ENCODE results near the gene ITGB7. TPM values are rescaled to one million over a fixed set of nuclear protein-coding genes. Genes with fewer than 3 reads are reported as not detected.
A peak's percentile ranks its signal among the peaks of the same experiment; 100 is the strongest.

Gene ITGB7
- total RNA-seq, 2 experiments from 2014 or later: 121 to 137 TPM

GRCh38 chr12:53191885-53192530 lies 15.0 kb downstream of the ITGB7 start:
- no peak for TF ChIP-seq CTCF (IDR thresholded peaks at IDR 0.05)
- H3K4me3 Mint-ChIP-seq: no peak overlapping the region
- H3K27me3 Mint-ChIP-seq: no peaks in the 10 kb centered on the region
- H3K4me1 Mint-ChIP-seq (ENCODE audit: low read depth): peaks cover 17% of the 10 kb centered on the region
- no peak for DNase-seq
- no peak for ATAC-seq
- no peaks in the 10 kb centered on the region for H3K9me3 Mint-ChIP-seq
- H3K36me3 Mint-ChIP-seq (ENCODE audit: low read depth): peaks cover 49% of the 10 kb centered on the region
- ChIA-PET POLR2A (interaction anchor here (1.3 to 5.2 kb wide), 3 partner anchors 10 to 76 kb away, joined by 5 to 40 read pairs (median 12); partner anchors contain the start of genes CSAD, ESPL1 and ZNF740), CTCF (interaction anchor here (1.8 to 17.7 kb wide), 2 partner anchors 22 to 32 kb away, joined by 6 to 199 read pairs; no protein-coding TSS in a partner anchor)
- intact Hi-C loops (cut with micrococcal nuclease): no loop called here
- H3K27ac Mint-ChIP-seq: peak overlapping the region; percentile 34

DNA sequence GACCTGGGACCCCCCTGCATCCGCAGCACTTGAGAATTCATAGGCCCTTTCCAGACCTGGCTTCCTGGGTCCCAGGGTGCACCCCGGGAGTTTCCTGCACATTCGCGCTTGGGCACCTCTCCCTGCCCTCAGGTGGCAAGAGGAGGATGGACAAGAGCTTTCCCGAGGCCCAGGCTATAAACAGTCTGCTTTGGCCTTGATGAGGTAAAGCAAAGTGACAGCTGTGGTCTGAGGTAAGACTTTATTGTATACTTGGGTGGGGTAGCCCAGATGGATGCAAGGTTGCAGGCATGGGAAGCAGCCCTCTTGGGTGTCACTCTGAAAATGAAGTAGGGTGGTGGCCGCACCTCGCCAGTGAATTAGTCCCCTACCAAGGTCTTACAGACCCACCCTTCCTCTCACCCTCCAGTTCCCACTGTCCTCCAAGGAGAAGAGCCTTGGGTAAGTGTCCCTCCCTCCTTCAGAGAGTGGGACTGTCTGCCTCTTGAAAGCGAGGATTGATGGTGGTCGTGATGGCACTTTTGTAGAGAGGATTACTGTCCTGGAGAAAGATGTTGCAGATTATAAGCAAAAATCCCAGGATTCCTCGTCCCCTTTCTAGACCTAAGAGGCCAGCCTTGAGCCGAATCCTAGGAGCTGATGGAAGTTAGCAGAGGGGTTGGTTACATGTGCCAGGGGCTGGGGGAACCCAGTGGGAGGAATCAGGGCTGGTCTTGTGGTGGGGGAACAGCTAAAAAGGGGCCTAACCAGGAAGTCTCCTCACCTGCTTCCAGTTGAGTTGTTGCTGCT lies 15.8 kb downstream of the ITGB7 start:
- Mint-ChIP-seq H3K4me3 (no peak overlapping the region), H3K4me1 (ENCODE audit: low read depth) (peaks cover 13% of the 10 kb centered on the region), H3K9me3 (no peaks in the 10 kb centered on the region), H3K36me3 (ENCODE audit: low read depth) (peaks cover 49% of the 10 kb centered on the region), H3K27me3 (no peaks in the 10 kb centered on the region), H3K27ac (no peak overlapping the region)
- ChIA-PET POLR2A (interaction anchor here (1.0 to 5.2 kb wide), 5 partner anchors 10 to 77 kb away, joined by 3 to 40 read pairs (median 4); partner anchors contain the start of genes CSAD, ESPL1 and ZNF740), CTCF (interaction anchor here (1.0 to 17.7 kb wide), 9 partner anchors 9 to 125 kb away, joined by 3 to 199 read pairs (median 6); partner anchors contain the start of genes CSAD and ZNF740)
- intact Hi-C loops (cut with micrococcal nuclease): no loop called here
- ATAC-seq: no peak
- no peak for TF ChIP-seq CTCF (IDR thresholded peaks at IDR 0.05)
- DNase-seq: no peak

DNA sequence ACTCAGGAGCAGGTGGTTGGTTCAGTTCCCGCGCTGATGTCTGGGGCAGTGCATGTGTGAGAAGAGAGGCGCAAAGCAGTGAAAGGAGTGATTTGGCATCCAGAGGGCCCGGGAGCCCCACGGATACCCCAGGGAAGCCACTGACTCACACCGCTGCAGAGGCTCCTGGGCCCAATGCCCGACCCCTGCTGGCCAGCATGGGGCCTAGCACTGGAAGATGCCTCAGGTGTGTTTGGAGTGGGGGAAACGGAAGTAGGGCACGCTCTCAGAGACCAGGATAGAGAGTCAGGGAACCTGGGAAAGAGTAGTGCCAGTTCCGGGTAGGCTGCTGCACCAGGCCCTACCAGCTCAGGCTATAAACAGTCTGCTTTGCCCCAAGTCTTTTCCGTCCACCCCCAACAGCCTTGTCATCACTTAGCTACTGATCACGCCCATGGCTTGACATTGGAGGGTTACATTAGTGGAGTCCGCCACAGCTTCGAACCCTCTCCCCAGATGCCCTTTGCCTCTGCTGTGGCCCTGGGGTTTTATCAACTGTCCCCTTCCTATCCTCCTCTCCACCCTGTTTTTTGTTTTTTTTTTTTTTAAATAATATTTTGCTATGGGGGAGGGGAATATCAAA lies 16.8 kb downstream of the ITGB7 start:
- peak; percentile 77 for TF ChIP-seq CTCF (IDR thresholded peaks at IDR 0.05)
- POLR2A ChIA-PET: interaction anchor here (1.0 to 5.2 kb wide), 8 partner anchors 9 to 78 kb away, joined by 3 to 40 read pairs (median 4); partner anchors contain the start of genes CSAD, ESPL1 and ZNF740
- Mint-ChIP-seq H3K27ac (peak overlapping the region; percentile 77), H3K4me3 (no peak overlapping the region), H3K27me3 (no peaks in the 10 kb centered on the region), H3K36me3 (ENCODE audit: low read depth) (peaks cover 50% of the 10 kb centered on the region), H3K9me3 (no peaks in the 10 kb centered on the region), H3K4me1 (ENCODE audit: low read depth) (peaks cover 17% of the 10 kb centered on the region)
- intact Hi-C loops (cut with micrococcal nuclease): no loop called here
- peak; percentile 67 for DNase-seq
- CTCF ChIA-PET: interaction anchor here (0.7 to 17.7 kb wide), 17 partner anchors 8 to 152 kb away, joined by 3 to 199 read pairs (median 3); partner anchors contain the start of genes AAAS, CSAD, ESPL1 and ZNF740
- peak; percentile 94 for ATAC-seq

- Mint-ChIP-seq H3K36me3 (ENCODE audit: low read depth) (peaks cover 61% of the 10 kb centered on the region), H3K9me3 (no peaks in the 10 kb centered on the region), H3K4me3 (no peak overlapping the region), H3K4me1 (ENCODE audit: low read depth) (peaks cover 43% of the 10 kb centered on the region), H3K27me3 (no peaks in the 10 kb centered on the region), H3K27ac (peak overlapping the region; percentile 9)
- no peak for TF ChIP-seq CTCF (IDR thresholded peaks at IDR 0.05)
- ChIA-PET CTCF (interaction anchor here (1.2 to 17.7 kb wide), 9 partner anchors 8 to 121 kb away, joined by 3 to 199 read pairs (median 6); partner anchors contain the start of gene SPRYD3), POLR2A (interaction anchor here (1.1 to 4.3 kb wide), 8 partner anchors 9 to 80 kb away, joined by 3 to 23 read pairs (median 6); no protein-coding TSS in a partner anchor)
- no peak for ATAC-seq
- DNase-seq: no peak
- intact Hi-C loops (cut with micrococcal nuclease): no loop called here
Measured at GRCh38 chr12:53187145-53187899, 19.7 kb downstream of the ITGB7 start.

Data from activated CD8-positive, alpha-beta T cell treated with anti-CD3 and anti-CD28 coated beads for 36 hours (primary cell).